CD4-positive, alpha-beta T cell treated with Interleukin-4 for 1 hour (primary cell): Measurements from ENCODE around the gene EFHC2.
"Not testable (repeated sequence)": the region's sequence is repeated elsewhere in the genome, so short reads cannot be mapped to it uniquely, and the experiment has no call there.

Experiments
- DNase-seq, 2 donors: peaks; one replicate each; pipeline ENCODE4 v3.0.0-alpha.2; 2020 to 2022

EFHC2 gene

GRCh38 chrX:44227991-44228390, 115.5 kb downstream of the EFHC2 start:
- no peak for DNase-seq

GRCh38 chrX:44225667-44226066, 117.8 kb downstream of the EFHC2 start:
- no peak for DNase-seq

- no peak for DNase-seq
Observed at GRCh38 chrX:44224760-44225159, 118.7 kb downstream of the EFHC2 start.

- no peak for DNase-seq
Observed at GRCh38 chrX:44223150-44223549, 120.3 kb downstream of the EFHC2 start.

GRCh38 chrX:44218465-44218864, 125.0 kb downstream of the EFHC2 start:
- DNase-seq = no peak

GRCh38 chrX:44216171-44216570, 127.3 kb downstream of the EFHC2 start:
- no peak for DNase-seq

- DNase-seq = no peak
Observed at GRCh38 chrX:44203791-44204190, 139.7 kb downstream of the EFHC2 start.

GRCh38 chrX:44202596-44202995, 140.9 kb downstream of the EFHC2 start:
- DNase-seq = no peak

GRCh38 chrX:44189116-44189515, 154.4 kb downstream of the EFHC2 start:
- DNase-seq = no peak

- not testable (repeated sequence) for DNase-seq
Observed at GRCh38 chrX:44187915-44188314, 155.6 kb downstream of the EFHC2 start.

GRCh38 chrX:44183329-44183728, 160.1 kb downstream of the EFHC2 start:
- no peak for DNase-seq

- DNase-seq = no peak
Observed at GRCh38 chrX:44178274-44179053, 165.0 kb downstream of the EFHC2 start.

- DNase-seq = no peak
Observed at GRCh38 chrX:44175455-44175854, 168.0 kb downstream of the EFHC2 start.

- no peak for DNase-seq
Observed at GRCh38 chrX:44174061-44174460, 169.4 kb downstream of the EFHC2 start.

GRCh38 chrX:44173219-44173618, 170.3 kb downstream of the EFHC2 start:
- no peak for DNase-seq

GRCh38 chrX:44167116-44167515, 176.4 kb downstream of the EFHC2 start:
- DNase-seq = no peak

- no peak for DNase-seq
Observed at GRCh38 chrX:44162964-44163475, 180.5 kb downstream of the EFHC2 start.

GRCh38 chrX:44157858-44158257, 185.6 kb downstream of the EFHC2 start:
- no peak for DNase-seq

- DNase-seq = no peak
Observed at GRCh38 chrX:44157283-44157682, 186.2 kb downstream of the EFHC2 start.

- DNase-seq = no peak
Observed at GRCh38 chrX:44156726-44157125, 186.7 kb downstream of the EFHC2 start.

GRCh38 chrX:44155126-44155525, 188.3 kb downstream of the EFHC2 start:
- DNase-seq = no peak

GRCh38 chrX:44152852-44153251, 190.6 kb downstream of the EFHC2 start:
- no peak for DNase-seq

- DNase-seq = no peak
Observed at GRCh38 chrX:44147130-44147529, 196.3 kb downstream of the EFHC2 start.

GRCh38 chrX:44144177-44144945, 199.1 kb downstream of the EFHC2 start:
- DNase-seq = no peak
